Transverse colon (tissue), 4 donors: ENCODE results near the gene ALOX5AP.

Experiments
- POLR2AphosphoS5 ChIP-seq, 3 donors: sonication (generic); formaldehyde crosslinking; IDR thresholded peaks; one replicate each; pipeline ENCODE4 v1.6.1; 2016; ENCODE audit warnings: antibody characterized with exemption in 3 of 3
- TF ChIP-seq, protein P1 (sequence below), 5 experiments: fragments of 200-600 bp in 3 of 5; fragments of 450-650 bp in 2 of 5; sonication (generic) in 3 of 5; IDR thresholded peaks; 1 replicate in 2 of 5; 2 replicates in 3 of 5; pipeline ENCODE4 v1.5.1; 2016 to 2017; ENCODE audit warnings: antibody characterized with exemption in 5 of 5, inconsistent platforms in 3 of 5, mild to moderate bottlenecking in 2 of 5, moderate library complexity in 1 of 5

DNA sequence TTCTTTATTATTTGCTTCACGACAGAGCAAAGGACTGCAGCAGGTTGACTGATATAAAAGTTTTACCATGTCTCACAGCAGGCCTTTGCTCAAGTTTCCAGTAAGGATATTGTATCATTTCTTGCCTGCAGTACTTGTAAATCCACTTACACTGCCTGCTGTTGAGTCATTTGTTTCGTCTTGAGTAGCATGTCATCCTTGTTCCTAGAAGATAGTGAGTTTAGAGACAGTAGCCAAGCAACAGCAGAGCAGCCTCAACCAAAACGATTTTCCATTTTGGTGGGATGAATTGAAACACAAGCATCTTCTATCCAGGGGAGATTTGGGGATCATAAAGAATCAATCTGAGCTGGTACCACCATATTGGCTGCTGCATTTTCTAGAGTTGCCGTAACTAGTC, 24.0 kb upstream of the ALOX5AP start:
- TF ChIP-seq, protein P1, sequence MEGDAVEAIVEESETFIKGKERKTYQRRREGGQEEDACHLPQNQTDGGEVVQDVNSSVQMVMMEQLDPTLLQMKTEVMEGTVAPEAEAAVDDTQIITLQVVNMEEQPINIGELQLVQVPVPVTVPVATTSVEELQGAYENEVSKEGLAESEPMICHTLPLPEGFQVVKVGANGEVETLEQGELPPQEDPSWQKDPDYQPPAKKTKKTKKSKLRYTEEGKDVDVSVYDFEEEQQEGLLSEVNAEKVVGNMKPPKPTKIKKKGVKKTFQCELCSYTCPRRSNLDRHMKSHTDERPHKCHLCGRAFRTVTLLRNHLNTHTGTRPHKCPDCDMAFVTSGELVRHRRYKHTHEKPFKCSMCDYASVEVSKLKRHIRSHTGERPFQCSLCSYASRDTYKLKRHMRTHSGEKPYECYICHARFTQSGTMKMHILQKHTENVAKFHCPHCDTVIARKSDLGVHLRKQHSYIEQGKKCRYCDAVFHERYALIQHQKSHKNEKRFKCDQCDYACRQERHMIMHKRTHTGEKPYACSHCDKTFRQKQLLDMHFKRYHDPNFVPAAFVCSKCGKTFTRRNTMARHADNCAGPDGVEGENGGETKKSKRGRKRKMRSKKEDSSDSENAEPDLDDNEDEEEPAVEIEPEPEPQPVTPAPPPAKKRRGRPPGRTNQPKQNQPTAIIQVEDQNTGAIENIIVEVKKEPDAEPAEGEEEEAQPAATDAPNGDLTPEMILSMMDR (IDR thresholded peaks at IDR 0.05), result no peak
- no peak for TF ChIP-seq POLR2AphosphoS5 (IDR thresholded peaks at IDR 0.05)
